Stimulated activated CD4-positive, alpha-beta T cell treated with anti-CD3 and anti-CD28 coated beads, Interleukin-2, amount 100 ng/mL, for 24 hours (primary cell): ENCODE results near the gene KRTAP5-11.
"Not testable (repeated sequence)": the region's sequence is repeated elsewhere in the genome, so short reads cannot be mapped to it uniquely, and the experiment has no call there.

ENCODE experiments used
- DNase-seq, 2 donors: peaks; one replicate each; pipeline ENCODE4 v3.0.0-alpha.2; 2020

The KRTAP5-11 gene

DNA sequence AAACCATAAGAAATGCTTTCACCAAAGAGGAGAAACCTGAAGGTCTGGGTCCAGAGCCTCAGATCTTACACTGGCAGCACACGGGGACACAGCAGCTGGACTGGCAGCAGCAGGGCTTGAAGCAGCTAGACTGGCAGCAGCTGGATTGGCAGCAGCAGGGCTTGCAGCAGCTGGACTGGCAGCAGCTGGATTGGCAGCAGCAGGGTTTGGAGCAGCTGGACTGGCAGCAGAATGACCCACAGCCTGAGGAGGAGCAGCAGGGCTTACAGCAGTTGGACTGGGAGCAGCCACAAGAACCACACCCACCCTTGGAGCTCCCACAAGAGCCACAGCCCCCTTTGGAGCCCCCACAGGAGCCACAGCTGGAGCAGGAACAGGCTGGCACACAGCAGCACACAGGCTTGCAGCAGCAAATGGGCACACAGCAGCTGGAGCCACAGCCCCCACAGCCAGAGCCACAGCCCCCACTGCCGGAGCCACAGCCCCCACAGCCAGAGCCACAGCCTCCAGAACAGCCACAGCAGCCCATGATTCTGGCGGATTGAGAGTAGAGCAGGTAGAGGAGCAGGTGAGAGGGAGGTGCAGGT, at the start of gene KRTAP5-11:
TSS of gene KRTAP5-11 (minus strand) at position 567 of the 587 bp plus-strand sequence. CDS start at position 529, 38 bp downstream.
- DNase-seq: no peak

- DNase-seq: not testable (repeated sequence)
Observed at GRCh38 chr11:71631551-71631950, 48.9 kb upstream of the KRTAP5-11 start.

- not testable (repeated sequence) for DNase-seq
Observed at GRCh38 chr11:71630071-71630470, 47.4 kb upstream of the KRTAP5-11 start.

DNA sequence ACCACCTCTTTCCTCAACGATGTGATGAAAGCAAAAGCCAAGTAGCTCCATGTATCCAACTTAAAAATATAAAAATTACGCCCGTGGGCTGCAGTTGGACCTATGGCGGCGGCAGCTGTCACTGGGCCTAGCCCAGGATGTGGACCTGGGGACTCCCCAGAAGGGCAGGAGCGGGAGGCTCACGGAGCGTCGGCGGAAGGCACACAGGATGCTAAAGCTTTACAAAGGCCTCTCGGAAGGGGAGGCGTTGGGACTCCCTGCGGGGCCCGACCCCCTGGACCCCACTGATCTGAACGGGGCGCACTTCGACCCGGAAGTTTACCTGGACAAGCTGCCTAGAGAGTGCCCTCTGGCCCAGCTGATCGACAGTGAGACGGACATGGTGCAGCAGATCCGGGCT, 46.3 kb upstream of the KRTAP5-11 start:
- not testable (repeated sequence) for DNase-seq

DNA sequence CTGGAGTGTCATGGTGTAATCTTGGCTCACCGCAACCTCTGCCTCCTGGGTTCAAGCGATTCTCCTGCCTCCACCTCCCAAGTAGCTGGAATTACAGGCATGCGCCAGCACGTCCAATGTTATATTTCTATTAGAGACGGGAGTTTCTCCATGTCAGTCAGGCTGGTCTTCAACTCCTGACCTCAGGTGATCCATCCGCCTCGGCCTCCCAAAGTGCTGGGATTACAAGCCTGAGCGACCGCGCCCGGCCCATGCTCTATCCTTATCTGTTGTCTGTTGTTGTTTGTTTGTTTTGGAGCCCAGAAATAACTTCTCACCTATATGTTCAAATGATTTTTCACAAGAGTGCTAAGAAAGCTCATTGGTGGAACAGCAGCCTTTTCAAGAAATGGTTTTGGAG, 40.6 kb upstream of the KRTAP5-11 start:
- not testable (repeated sequence) for DNase-seq

- DNase-seq: not testable (repeated sequence)
Observed at GRCh38 chr11:71622561-71622960, 39.9 kb upstream of the KRTAP5-11 start.

GRCh38 chr11:71615003-71615402, 32.3 kb upstream of the KRTAP5-11 start:
- DNase-seq: not testable (repeated sequence)

DNA sequence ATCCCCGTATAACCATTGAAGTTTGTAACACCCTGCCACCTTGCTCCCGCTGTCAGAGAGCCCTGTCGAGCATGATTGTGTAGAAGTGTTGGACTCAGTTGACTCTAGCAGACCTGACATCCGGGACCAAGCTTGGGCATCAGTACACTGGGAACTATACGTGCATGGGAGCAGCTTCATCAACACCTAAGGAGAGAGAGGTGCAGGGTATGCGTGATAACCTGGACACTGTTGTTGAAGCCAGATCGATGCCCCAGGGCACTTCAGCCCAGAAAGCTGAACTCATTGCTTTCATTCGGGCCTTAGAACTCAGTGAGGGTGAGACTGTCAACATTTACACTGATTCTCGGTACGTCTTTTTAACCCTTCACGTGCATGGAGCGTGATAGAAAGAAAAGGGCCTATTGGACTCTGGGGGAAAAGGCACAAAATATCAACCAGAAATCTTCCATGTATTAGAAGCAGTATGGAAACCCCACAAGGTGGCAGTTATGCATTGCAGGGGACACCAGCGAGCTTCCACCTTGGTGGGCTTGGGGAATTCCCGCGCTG, 31.8 kb upstream of the KRTAP5-11 start:
- DNase-seq: not testable (repeated sequence)

- DNase-seq: not testable (repeated sequence)
Observed at GRCh38 chr11:71613931-71614330, 31.3 kb upstream of the KRTAP5-11 start.

GRCh38 chr11:71611218-71611910, 28.7 kb upstream of the KRTAP5-11 start:
- DNase-seq: not testable (repeated sequence)

- DNase-seq: not testable (repeated sequence)
Observed at GRCh38 chr11:71608272-71608671, 25.6 kb upstream of the KRTAP5-11 start.

DNA sequence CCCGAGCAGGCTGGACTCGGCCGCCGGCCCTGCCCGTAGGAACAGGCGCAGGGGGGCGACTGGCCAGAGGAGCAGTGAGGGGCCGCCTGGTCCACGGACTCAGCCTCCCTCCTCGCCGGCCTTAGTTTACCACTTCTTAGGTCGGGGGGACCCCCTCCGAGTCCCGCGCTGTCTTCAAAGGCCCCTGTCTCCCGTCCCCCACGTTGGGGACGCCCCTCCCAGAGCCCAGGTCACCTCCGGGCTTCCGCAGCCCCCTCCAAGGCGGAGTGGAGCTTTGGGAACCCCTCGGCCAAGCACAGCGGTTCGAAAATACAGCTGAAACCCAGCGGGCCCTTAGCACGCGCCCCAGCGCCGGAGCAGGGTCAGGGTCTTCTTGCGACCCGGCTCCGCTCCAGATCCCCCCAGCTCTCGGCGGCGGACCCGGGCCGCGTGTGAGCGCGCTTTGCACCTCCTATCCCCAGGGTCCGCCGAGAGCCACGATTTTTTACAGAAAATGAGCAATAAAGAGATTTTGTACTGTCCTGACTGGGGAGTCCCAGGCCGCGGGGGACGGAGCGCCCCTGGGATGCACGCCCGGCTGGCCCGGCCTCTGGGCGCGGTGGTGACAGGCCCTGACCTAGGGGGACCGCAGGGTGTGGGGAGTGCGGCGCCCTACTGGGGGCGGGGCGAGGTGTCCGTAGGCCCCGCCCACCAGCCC, 25.0 kb upstream of the KRTAP5-11 start:
- DNase-seq: not testable (repeated sequence)

DNA sequence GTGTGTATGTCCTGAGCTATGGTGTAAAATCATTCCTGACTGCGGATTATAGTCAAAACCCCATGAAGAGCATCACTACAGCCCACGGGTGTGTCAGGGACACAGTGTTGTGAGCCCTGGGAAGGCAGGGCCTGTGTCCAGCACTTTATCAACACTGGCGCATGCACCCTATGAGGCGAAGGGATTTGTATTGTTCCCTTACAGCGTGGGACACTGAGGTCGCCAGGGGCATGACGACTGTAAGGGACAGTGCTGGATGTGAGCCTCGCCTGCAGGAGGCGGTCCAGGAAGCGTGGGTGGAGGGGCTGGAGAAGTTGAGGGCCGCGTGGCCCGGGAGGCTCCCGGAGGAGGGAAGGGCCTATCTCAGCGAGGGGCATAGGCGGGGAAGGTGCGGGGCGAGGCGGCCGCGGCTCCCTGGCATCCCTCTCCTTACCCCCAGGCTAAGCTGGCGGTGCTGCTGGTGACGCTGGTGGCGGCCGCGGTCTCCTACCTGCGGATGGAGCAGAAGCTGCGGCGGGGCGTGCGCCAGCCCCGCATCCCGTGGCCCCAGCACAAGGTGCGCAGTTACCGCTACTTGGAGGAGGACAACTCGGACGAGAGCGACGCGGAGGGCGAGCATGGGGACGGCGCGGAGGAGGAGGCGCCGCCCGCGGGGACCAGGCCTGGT, 24.3 kb upstream of the KRTAP5-11 start:
- not testable (repeated sequence) for DNase-seq

DNA sequence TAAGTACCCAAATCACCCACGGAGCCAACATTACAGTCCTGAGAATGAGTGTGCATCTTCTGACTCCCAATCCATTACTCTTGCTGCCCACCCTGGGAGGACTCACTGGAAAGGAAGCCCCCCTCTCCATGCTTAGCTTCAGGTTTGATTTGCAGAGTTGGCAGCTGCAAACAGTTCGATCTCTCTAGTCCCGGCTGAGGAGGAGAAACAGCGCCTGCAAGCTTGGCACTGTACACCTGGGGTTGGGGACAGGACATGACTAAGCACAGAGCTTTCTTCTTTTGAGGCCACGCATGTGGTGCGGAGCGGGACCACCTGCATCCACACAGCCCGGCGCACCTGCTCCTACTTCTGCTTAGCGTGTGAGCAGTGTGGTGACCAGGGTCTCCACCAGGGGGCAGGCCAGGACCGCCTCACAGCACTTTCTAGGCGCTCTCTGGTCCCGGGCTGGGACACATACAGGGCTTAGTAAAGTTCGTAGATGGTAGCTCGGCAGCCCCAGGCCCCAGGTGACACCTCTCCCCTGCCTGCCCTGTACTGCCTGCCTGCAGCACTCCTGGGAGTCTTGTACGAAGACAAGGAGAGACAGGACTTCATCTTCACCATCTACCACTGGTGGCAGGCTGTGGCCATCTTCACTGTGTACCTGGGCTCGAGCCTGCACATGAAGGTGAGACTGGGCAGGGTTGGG, 22.3 kb upstream of the KRTAP5-11 start:
- peak; percentile 23 to 38 for DNase-seq

DNA sequence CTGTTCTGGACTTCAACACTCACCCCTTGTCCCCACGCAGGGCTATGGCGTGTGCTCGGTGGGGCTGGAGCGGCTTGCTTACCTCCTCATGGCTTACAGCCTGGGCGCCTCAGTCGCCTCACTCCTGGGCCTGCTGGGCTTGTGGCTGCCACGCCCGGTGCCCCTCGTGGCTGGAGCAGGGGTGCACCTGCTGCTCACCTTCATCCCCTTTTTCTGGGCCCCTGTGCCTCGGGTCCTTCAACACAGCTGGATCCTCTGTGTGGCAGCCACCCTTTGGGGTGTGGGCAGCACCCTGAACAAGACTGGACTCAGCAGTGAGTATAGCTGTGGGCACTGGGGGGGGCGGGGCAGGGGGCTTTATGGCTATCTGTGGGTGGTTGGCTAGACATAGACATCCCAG, 20.5 kb upstream of the KRTAP5-11 start:
- not testable (repeated sequence) for DNase-seq

DNA sequence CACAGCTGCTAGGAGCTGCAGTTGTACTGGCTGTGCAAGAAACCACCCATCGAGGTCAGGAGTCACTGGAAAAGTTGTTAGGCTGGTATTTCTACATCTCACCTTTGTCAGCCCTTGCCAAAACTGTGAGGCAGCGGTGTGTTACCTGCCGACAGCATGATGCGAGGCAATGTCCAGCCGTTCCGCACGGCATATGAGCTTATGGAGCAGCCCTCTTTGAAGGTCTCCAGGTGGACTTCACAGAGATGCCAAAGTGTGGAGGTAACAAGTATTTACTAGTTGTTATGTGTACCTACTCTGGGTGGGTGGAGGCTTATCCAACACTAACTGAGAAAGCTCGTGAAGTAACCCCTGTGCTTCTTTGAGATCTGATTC, 6.9 kb upstream of the KRTAP5-11 start:
- not testable (repeated sequence) for DNase-seq

GRCh38 chr11:71588822-71589545, 6.3 kb upstream of the KRTAP5-11 start:
- DNase-seq: peak; percentile 65 to 75

- DNase-seq: not testable (repeated sequence)
Observed at GRCh38 chr11:71588314-71588713, 5.6 kb upstream of the KRTAP5-11 start.

GRCh38 chr11:71585673-71586072, 3.0 kb upstream of the KRTAP5-11 start:
- DNase-seq: not testable (repeated sequence)

DNA sequence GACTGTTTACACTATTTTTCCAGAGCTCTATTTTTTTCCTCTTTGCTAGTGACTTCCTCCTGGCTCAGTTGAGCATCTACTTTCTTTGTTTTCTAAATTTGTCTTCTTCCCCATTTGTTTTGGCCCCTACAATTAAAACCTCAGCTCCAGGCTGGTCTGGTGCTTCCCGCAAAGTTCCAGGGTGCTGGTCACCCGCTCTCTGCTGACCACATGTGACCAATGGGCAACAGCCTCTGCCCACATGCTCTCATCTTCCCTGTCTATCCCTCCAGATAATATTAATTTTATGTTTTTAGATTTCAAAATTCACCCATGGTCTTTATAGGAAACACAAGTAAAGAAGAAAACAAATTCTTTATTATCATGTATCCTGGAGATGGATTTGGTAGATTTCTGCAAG, 294 bp upstream of the KRTAP5-11 start:
- not testable (repeated sequence) for DNase-seq

GRCh38 chr11:71581826-71582225, 849 bp downstream of the KRTAP5-11 start:
- DNase-seq: no peak
